ENCODE data around the gene SPIC.
"Not testable (repeated sequence)": the region's sequence is repeated elsewhere in the genome, so short reads cannot be mapped to it uniquely, and the experiment has no call there.

SPIC gene

GRCh38 chr12:101470939-101471338 is 4.2 kb upstream of the SPIC start:
- no peak overlapping the region for H3K18ac ChIP-seq (ENCODE audit: low read depth in 1 of 2, low read length in 2 of 2)
- H2AK5ac ChIP-seq (ENCODE audit: low read length, severe bottlenecking) = no peak overlapping the region
- H3K4me3 ChIP-seq (ENCODE audit: insufficient read depth in 1 of 2, low read depth in 1 of 2, low read length in 2 of 2) = no peak overlapping the region
- H3K36me3 ChIP-seq (ENCODE audit: control insufficient read depth in 1 of 2, insufficient read depth in 2 of 2, low read depth in 1 of 2, low read length in 2 of 2) = no peaks in the 10 kb centered on the region
- no peak overlapping the region for H3K4me2 ChIP-seq (ENCODE audit: low read length, poor library complexity, severe bottlenecking)
- H3K14ac ChIP-seq (ENCODE audit: low read length in 2 of 2) = no peak overlapping the region
- no peak overlapping the region for H2AFZ ChIP-seq (ENCODE audit: low read depth, low read length)
- 100% methylated on average over 2 of the region's 2 CpGs for WGBS
- H3K9ac ChIP-seq (ENCODE audit: low read length) = no peak overlapping the region
- no peak overlapping the region for H2BK5ac ChIP-seq (ENCODE audit: low read depth, low read length, poor library complexity, severe bottlenecking)
- H4K8ac ChIP-seq (ENCODE audit: low read length) = no peak overlapping the region
- H3K9me3 ChIP-seq (ENCODE audit: control insufficient read depth, low read length) = no peaks in the 10 kb centered on the region
- no peak overlapping the region for H2BK12ac ChIP-seq (ENCODE audit: low read length in 2 of 2)
- no peaks in the 10 kb centered on the region for H3K27me3 ChIP-seq (ENCODE audit: control insufficient read depth in 1 of 2, insufficient read depth in 1 of 2, low read length in 2 of 2)
- no peak for DNase-seq
- H4K91ac ChIP-seq (ENCODE audit: low read length) = no peak overlapping the region
- H3K4ac ChIP-seq (ENCODE audit: low read depth in 1 of 2, low read length in 2 of 2) = no peak overlapping the region
- no peak overlapping the region for H2BK120ac ChIP-seq (ENCODE audit: low read depth, low read length)
- no peak overlapping the region for H3K27ac ChIP-seq (ENCODE audit: low read length, poor library complexity, severe bottlenecking)
- no peak overlapping the region for H2BK15ac ChIP-seq (ENCODE audit: low read depth, poor library complexity, severe bottlenecking)
- H3K4me1 ChIP-seq (ENCODE audit: control insufficient read depth, insufficient read depth, low read depth, low read length) = peaks cover 1% of the 10 kb centered on the region
- H3K79me1 ChIP-seq (replicated peaks; ENCODE audit: low read length, poor library complexity, severe bottlenecking) = no peaks in the 10 kb centered on the region
- H3K23ac ChIP-seq (ENCODE audit: low read length in 2 of 2) = no peak overlapping the region

DNA sequence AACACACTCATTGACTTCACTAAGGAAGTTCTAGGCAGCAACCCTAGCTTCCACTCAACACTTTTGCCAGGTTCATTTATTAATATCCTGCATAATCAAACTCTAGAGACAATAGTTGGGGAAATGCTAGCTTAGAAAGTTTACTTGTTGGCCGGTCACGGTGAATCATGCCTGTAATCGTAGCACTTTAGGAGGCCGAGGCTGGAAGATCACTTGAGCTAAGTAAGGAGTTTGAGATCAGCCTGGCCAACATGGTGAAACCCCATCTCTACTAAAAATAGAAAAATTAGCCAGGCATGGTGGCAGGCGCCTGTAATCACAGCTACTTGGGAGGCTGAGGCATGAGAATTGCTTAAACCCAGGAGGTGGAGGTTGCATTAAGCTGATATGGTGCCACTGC is 3.3 kb upstream of the SPIC start:
- not testable (repeated sequence) for H4K91ac ChIP-seq (ENCODE audit: low read length); H2AFZ ChIP-seq (ENCODE audit: low read depth, low read length); H3K27ac ChIP-seq (ENCODE audit: low read length, poor library complexity, severe bottlenecking); H2BK15ac ChIP-seq (ENCODE audit: low read depth, poor library complexity, severe bottlenecking); H3K9ac ChIP-seq (ENCODE audit: low read length); H4K8ac ChIP-seq (ENCODE audit: low read length); H3K18ac ChIP-seq (ENCODE audit: low read depth in 1 of 2, low read length in 2 of 2); H3K27me3 ChIP-seq (ENCODE audit: control insufficient read depth in 1 of 2, insufficient read depth in 1 of 2, low read length in 2 of 2); H3K36me3 ChIP-seq (ENCODE audit: control insufficient read depth in 1 of 2, insufficient read depth in 2 of 2, low read depth in 1 of 2, low read length in 2 of 2); H3K14ac ChIP-seq (ENCODE audit: low read length in 2 of 2); H3K4me2 ChIP-seq (ENCODE audit: low read length, poor library complexity, severe bottlenecking); DNase-seq; H3K4ac ChIP-seq (ENCODE audit: low read depth in 1 of 2, low read length in 2 of 2); H2BK5ac ChIP-seq (ENCODE audit: low read depth, low read length, poor library complexity, severe bottlenecking); H3K9me3 ChIP-seq (ENCODE audit: control insufficient read depth, low read length); H3K23ac ChIP-seq (ENCODE audit: low read length in 2 of 2); H3K79me1 ChIP-seq (replicated peaks; ENCODE audit: low read length, poor library complexity, severe bottlenecking); H2BK12ac ChIP-seq (ENCODE audit: low read length in 2 of 2); H3K4me3 ChIP-seq (ENCODE audit: insufficient read depth in 1 of 2, low read depth in 1 of 2, low read length in 2 of 2); H2BK120ac ChIP-seq (ENCODE audit: low read depth, low read length); H2AK5ac ChIP-seq (ENCODE audit: low read length, severe bottlenecking); H3K4me1 ChIP-seq (ENCODE audit: control insufficient read depth, insufficient read depth, low read depth, low read length)
- WGBS = 96% methylated on average over 5 of the region's 5 CpGs

DNA sequence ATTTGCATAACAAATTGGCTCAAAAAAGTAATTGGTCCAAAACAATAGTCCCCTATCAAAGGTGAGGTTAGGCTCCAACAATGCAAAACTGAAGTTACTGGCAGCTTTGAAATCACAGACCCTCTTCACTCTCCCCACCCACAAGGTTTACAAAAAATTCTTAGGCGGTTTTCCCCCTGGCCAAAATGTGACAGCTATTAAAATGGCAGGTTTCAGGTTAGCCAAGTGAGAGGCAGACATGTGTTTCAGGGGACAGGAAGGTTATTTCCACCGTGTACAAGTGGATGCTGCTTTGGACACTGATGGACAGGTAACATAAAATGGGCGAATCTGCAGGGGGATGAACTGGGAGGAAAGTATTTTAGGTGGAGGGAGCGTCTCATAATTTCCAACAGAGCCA is 888 bp upstream of the SPIC start:
- Histone ChIP-seq H4K8ac (ENCODE audit: low read length) (no peak overlapping the region), H4K91ac (ENCODE audit: low read length) (no peak overlapping the region), H3K4me1 (ENCODE audit: control insufficient read depth, insufficient read depth, low read depth, low read length) (peaks cover 1% of the 10 kb centered on the region), H3K23ac (ENCODE audit: low read length in 2 of 2) (no peak overlapping the region), H3K27ac (ENCODE audit: low read length, poor library complexity, severe bottlenecking) (no peak overlapping the region), H3K9me3 (ENCODE audit: control insufficient read depth, low read length) (no peaks in the 10 kb centered on the region), H3K14ac (ENCODE audit: low read length in 2 of 2) (no peak overlapping the region), H2BK5ac (ENCODE audit: low read depth, low read length, poor library complexity, severe bottlenecking) (no peak overlapping the region), H2BK12ac (ENCODE audit: low read length in 2 of 2) (no peak overlapping the region), H2BK120ac (ENCODE audit: low read depth, low read length) (no peak overlapping the region), H3K18ac (ENCODE audit: low read depth in 1 of 2, low read length in 2 of 2) (no peak overlapping the region), H2BK15ac (ENCODE audit: low read depth, poor library complexity, severe bottlenecking) (no peak overlapping the region), H3K4me3 (ENCODE audit: insufficient read depth in 1 of 2, low read depth in 1 of 2, low read length in 2 of 2) (no peak overlapping the region), H3K79me1 (replicated peaks; ENCODE audit: low read length, poor library complexity, severe bottlenecking) (no peaks in the 10 kb centered on the region), H3K4me2 (ENCODE audit: low read length, poor library complexity, severe bottlenecking) (no peak overlapping the region), H2AK5ac (ENCODE audit: low read length, severe bottlenecking) (no peak overlapping the region), H2AFZ (ENCODE audit: low read depth, low read length) (no peak overlapping the region), H3K27me3 (ENCODE audit: control insufficient read depth in 1 of 2, insufficient read depth in 1 of 2, low read length in 2 of 2) (no peaks in the 10 kb centered on the region), H3K36me3 (ENCODE audit: control insufficient read depth in 1 of 2, insufficient read depth in 2 of 2, low read depth in 1 of 2, low read length in 2 of 2) (no peaks in the 10 kb centered on the region), H3K9ac (ENCODE audit: low read length) (no peak overlapping the region), H3K4ac (ENCODE audit: low read depth in 1 of 2, low read length in 2 of 2) (no peak overlapping the region)
- 65% methylated on average over 4 of the region's 4 CpGs for WGBS
- DNase-seq = no peak

- no peak overlapping the region for H4K8ac ChIP-seq (ENCODE audit: low read length)
- DNase-seq = no peak
- no peaks in the 10 kb centered on the region for H3K79me1 ChIP-seq (replicated peaks; ENCODE audit: low read length, poor library complexity, severe bottlenecking)
- no peak overlapping the region for H2AK5ac ChIP-seq (ENCODE audit: low read length, severe bottlenecking)
- no peak overlapping the region for H2BK5ac ChIP-seq (ENCODE audit: low read depth, low read length, poor library complexity, severe bottlenecking)
- WGBS = 100% methylated on average over 1 of the region's 5 CpGs
- no peak overlapping the region for H2BK120ac ChIP-seq (ENCODE audit: low read depth, low read length)
- no peak overlapping the region for H2AFZ ChIP-seq (ENCODE audit: low read depth, low read length)
- H3K4me3 ChIP-seq (ENCODE audit: insufficient read depth in 1 of 2, low read depth in 1 of 2, low read length in 2 of 2) = no peak overlapping the region
- H3K4ac ChIP-seq (ENCODE audit: low read depth in 1 of 2, low read length in 2 of 2) = no peak overlapping the region
- H3K4me2 ChIP-seq (ENCODE audit: low read length, poor library complexity, severe bottlenecking) = no peak overlapping the region
- no peaks in the 10 kb centered on the region for H3K27me3 ChIP-seq (ENCODE audit: control insufficient read depth in 1 of 2, insufficient read depth in 1 of 2, low read length in 2 of 2)
- H3K14ac ChIP-seq (ENCODE audit: low read length in 2 of 2) = no peak overlapping the region
- H2BK12ac ChIP-seq (ENCODE audit: low read length in 2 of 2) = no peak overlapping the region
- H3K27ac ChIP-seq (ENCODE audit: low read length, poor library complexity, severe bottlenecking) = no peak overlapping the region
- no peaks in the 10 kb centered on the region for H3K9me3 ChIP-seq (ENCODE audit: control insufficient read depth, low read length)
- H2BK15ac ChIP-seq (ENCODE audit: low read depth, poor library complexity, severe bottlenecking) = no peak overlapping the region
- no peak overlapping the region for H4K91ac ChIP-seq (ENCODE audit: low read length)
- no peaks in the 10 kb centered on the region for H3K36me3 ChIP-seq (ENCODE audit: control insufficient read depth in 1 of 2, insufficient read depth in 2 of 2, low read depth in 1 of 2, low read length in 2 of 2)
- no peak overlapping the region for H3K18ac ChIP-seq (ENCODE audit: low read depth in 1 of 2, low read length in 2 of 2)
- H3K4me1 ChIP-seq (ENCODE audit: control insufficient read depth, insufficient read depth, low read depth, low read length) = peaks cover 1% of the 10 kb centered on the region
- no peak overlapping the region for H3K9ac ChIP-seq (ENCODE audit: low read length)
- no peak overlapping the region for H3K23ac ChIP-seq (ENCODE audit: low read length in 2 of 2)
Observed at GRCh38 chr12:101475751-101476305, 692 bp downstream of the SPIC start.

Data from mesenchymal stem cell (in vitro differentiated cells and primary cell).